Neutrophil (primary cell): ENCODE data around the gene CD7.
A peak's percentile ranks its signal among the peaks of the same experiment; 100 is the strongest.

ENCODE experiments used
- H3K27ac ChIP-seq: fragments of 200-600 bp; sonication (generic); 2 replicates; pipeline ENCODE4 v1.5.1; 2016; ENCODE audit warnings: mild to moderate bottlenecking, moderate library complexity
- H3K27me3 ChIP-seq: fragments of 200-600 bp; sonication (generic); 2 replicates; pipeline ENCODE4 v1.6.0; 2016; ENCODE audit warnings: mild to moderate bottlenecking
- H3K36me3 ChIP-seq: fragments of 200-600 bp; sonication (generic); 2 replicates; pipeline ENCODE4 v1.5.1; 2017
- H3K4me1 ChIP-seq, 2 experiments: fragments of 200-600 bp in 1 of 2; sonication (generic) in 1 of 2; 1 replicate in 1 of 2; 2 replicates in 1 of 2; pipeline versions ENCODE4 v1.5.1 to v1.6.1; 2013 to 2016; ENCODE audit warnings: low read depth in 1 of 2, low read length in 1 of 2, mild to moderate bottlenecking in 1 of 2, moderate library complexity in 1 of 2; ENCODE audit not compliant: control insufficient read depth in 1 of 2, insufficient read depth in 1 of 2
- H3K4me3 ChIP-seq, 2 experiments: fragments of 200-600 bp in 1 of 2; sonication (generic) in 1 of 2; 1 replicate in 1 of 2; 2 replicates in 1 of 2; pipeline ENCODE4 v1.5.1; 2013 to 2016; ENCODE audit warnings: low read depth in 1 of 2, low read length in 1 of 2, mild to moderate bottlenecking in 1 of 2, moderate library complexity in 1 of 2
- H3K9me3 ChIP-seq: fragments of 200-600 bp; sonication (generic); 2 replicates; pipeline ENCODE4 v1.5.1; 2016
- CTCF ChIP-seq: fragments of 200-600 bp; sonication (generic); IDR thresholded peaks from 2 replicates; pipeline ENCODE4 v1.5.1; 2016; ENCODE audit warnings: antibody characterized with exemption

CD7 gene

DNA sequence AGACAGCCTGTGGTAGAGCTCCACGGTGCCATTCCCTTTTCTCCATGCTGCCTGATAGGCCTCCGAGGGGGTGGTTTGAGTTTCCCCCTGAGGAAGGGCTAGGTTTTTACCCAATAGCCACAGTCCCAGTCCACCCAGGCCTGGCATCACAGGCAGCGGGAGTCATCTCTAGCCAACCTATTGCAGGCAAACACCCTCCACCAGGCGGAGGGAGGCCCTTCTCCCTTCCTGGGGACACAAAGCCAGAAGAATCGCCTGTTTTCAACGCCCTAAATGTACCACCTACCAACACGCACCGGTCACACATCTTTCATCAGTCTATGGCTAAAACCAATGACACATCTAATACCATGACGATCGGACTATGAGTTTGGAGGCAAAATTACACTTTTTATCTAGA, 51.3 kb downstream of the CD7 start:
- Histone ChIP-seq H3K4me3 (no peak overlapping the region), H3K9me3 (no peaks in the 10 kb centered on the region), H3K36me3 (peaks cover 97% of the 10 kb centered on the region), H3K27ac (peak overlapping the region; percentile 15), H3K4me1 (peaks cover 30 to 42% of the 10 kb centered on the region in 2 experiments), H3K27me3 (no peaks in the 10 kb centered on the region)
- TF ChIP-seq CTCF, result no peak
